Endothelial cell (in vitro differentiated cells): Measurements from ENCODE around the gene ATP6V1A. TPM values are rescaled to one million over a fixed set of nuclear protein-coding genes. Genes with fewer than 3 reads are reported as not detected.

Source experiments
- DNase-seq: peaks from one replicate; pipeline ENCODE4 v3.0.0; 2021; ENCODE audit warnings: low spot score
- H3K27ac Mint-ChIP-seq: one replicate; pipeline ENCODE4 v1.8.0; 2021; ENCODE audit warnings: mixed read lengths, inconsistent platforms; ENCODE audit not compliant: unreplicated experiment
- H3K27me3 Mint-ChIP-seq: one replicate; pipeline ENCODE4 v1.8.0; 2021; ENCODE audit warnings: mild to moderate bottlenecking, moderate library complexity, mixed read lengths, inconsistent platforms; ENCODE audit not compliant: unreplicated experiment
- H3K36me3 Mint-ChIP-seq: one replicate; pipeline ENCODE4 v1.8.0; 2021; ENCODE audit warnings: mild to moderate bottlenecking, low read depth, mixed read lengths, inconsistent platforms; ENCODE audit not compliant: unreplicated experiment
- H3K4me1 Mint-ChIP-seq: one replicate; pipeline ENCODE4 v1.8.0; 2021; ENCODE audit warnings: mild to moderate bottlenecking, mixed read lengths, inconsistent platforms; ENCODE audit not compliant: unreplicated experiment
- H3K4me3 Mint-ChIP-seq: one replicate; pipeline ENCODE4 v1.8.0; 2021; ENCODE audit warnings: mild to moderate bottlenecking, mixed read lengths, inconsistent platforms; ENCODE audit not compliant: unreplicated experiment
- H3K9me3 Mint-ChIP-seq: one replicate; pipeline ENCODE4 v1.8.0; 2021; ENCODE audit warnings: mixed read lengths, inconsistent platforms; ENCODE audit not compliant: unreplicated experiment
- total RNA-seq: library from RNA; stranded (reverse); fragmentation: NEBNext Ultra II Directional; extraction: Animal tissue kit (Norgen Biotek cat#: 25700); gene quantifications from one replicate; pipeline ENCODE4 v1.2.1, GENCODE V29; 2021; ENCODE audit not compliant: unreplicated experiment
- TF ChIP-seq, protein P1 (sequence below): fragments of 200-600 bp; sonication (generic); IDR thresholded peaks from one replicate; pipeline ENCODE4 v1.5.0; 2021; ENCODE audit warnings: antibody characterized with exemption; ENCODE audit not compliant: unreplicated experiment

The ATP6V1A gene
- total RNA-seq, 1 donor from 2014 or later = 71.3 TPM

DNA sequence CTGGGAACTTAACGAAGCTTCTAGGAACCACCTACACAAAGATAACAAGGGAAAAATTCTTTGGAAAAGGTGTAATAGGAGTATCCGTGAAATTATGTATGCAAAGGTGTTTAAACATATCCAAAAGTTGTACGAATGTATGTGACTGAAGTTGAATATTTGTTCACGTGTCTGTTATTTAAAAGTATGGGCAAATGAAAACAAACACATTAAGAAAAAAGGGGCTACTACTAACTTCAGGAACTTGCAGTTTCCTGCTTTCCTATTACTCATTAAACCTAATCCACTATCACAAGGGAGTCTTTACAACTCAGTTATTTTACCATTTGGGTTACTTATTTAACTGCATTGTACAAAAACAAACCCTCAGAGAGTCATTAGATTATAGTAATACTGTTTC, 57.8 kb downstream of the ATP6V1A start:
- peak overlapping the region; percentile 39 for H3K27ac Mint-ChIP-seq
- H3K4me3 Mint-ChIP-seq = no peak overlapping the region
- peaks cover 7% of the 10 kb centered on the region for H3K4me1 Mint-ChIP-seq
- H3K36me3 Mint-ChIP-seq = peaks cover 6% of the 10 kb centered on the region
- DNase-seq = no peak
- H3K9me3 Mint-ChIP-seq = no peaks in the 10 kb centered on the region
- H3K27me3 Mint-ChIP-seq = no peaks in the 10 kb centered on the region
- TF ChIP-seq, protein P1, sequence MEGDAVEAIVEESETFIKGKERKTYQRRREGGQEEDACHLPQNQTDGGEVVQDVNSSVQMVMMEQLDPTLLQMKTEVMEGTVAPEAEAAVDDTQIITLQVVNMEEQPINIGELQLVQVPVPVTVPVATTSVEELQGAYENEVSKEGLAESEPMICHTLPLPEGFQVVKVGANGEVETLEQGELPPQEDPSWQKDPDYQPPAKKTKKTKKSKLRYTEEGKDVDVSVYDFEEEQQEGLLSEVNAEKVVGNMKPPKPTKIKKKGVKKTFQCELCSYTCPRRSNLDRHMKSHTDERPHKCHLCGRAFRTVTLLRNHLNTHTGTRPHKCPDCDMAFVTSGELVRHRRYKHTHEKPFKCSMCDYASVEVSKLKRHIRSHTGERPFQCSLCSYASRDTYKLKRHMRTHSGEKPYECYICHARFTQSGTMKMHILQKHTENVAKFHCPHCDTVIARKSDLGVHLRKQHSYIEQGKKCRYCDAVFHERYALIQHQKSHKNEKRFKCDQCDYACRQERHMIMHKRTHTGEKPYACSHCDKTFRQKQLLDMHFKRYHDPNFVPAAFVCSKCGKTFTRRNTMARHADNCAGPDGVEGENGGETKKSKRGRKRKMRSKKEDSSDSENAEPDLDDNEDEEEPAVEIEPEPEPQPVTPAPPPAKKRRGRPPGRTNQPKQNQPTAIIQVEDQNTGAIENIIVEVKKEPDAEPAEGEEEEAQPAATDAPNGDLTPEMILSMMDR = no peak

DNA sequence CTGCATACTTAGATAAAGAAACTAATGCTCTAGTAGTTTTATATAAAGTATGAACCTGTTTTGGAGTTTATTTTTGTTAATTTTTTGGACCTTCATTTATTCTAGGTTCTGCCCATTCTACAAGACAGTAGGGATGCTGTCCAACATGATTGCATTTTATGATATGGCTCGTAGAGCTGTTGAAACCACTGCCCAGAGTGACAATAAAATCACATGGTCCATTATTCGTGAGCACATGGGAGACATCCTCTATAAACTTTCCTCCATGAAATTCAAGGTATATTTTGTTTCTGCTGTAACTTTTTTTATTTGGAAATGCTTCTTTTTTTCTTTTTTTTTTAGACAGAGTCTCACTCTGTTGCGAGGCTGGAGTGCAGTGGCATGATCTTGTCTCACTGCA, 58.4 kb downstream of the ATP6V1A start:
- H3K36me3 Mint-ChIP-seq = peaks cover 7% of the 10 kb centered on the region
- H3K4me3 Mint-ChIP-seq = no peak overlapping the region
- H3K9me3 Mint-ChIP-seq = no peaks in the 10 kb centered on the region
- no peak overlapping the region for H3K27ac Mint-ChIP-seq
- DNase-seq = no peak
- peaks cover 7% of the 10 kb centered on the region for H3K4me1 Mint-ChIP-seq
- no peaks in the 10 kb centered on the region for H3K27me3 Mint-ChIP-seq
- TF ChIP-seq, protein P1 = no peak

DNA sequence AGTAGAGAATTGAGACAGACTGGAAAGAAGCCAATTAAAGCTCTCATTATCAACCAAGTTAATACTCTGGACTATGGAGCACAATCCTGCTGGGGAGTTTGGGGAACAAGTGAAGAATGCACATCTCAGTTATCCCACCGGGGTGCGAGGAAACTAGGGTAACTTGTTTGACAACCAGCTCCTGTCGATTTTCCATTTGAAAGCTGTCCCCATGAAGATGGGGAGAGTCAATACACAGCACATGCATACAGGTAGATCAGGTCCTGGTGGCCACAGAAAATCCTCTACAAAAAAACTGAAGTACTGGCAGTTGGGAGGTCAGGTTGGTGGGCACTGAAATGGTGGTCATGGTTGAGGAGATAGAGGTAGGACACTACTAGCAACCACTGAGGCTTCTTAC, 66.0 kb downstream of the ATP6V1A start:
- H3K27me3 Mint-ChIP-seq = no peaks in the 10 kb centered on the region
- DNase-seq = no peak
- no peak overlapping the region for H3K4me3 Mint-ChIP-seq
- peaks cover 9% of the 10 kb centered on the region for H3K36me3 Mint-ChIP-seq
- no peaks in the 10 kb centered on the region for H3K9me3 Mint-ChIP-seq
- H3K27ac Mint-ChIP-seq = no peak overlapping the region
- H3K4me1 Mint-ChIP-seq = no peaks in the 10 kb centered on the region
- TF ChIP-seq, protein P1 = no peak

DNA sequence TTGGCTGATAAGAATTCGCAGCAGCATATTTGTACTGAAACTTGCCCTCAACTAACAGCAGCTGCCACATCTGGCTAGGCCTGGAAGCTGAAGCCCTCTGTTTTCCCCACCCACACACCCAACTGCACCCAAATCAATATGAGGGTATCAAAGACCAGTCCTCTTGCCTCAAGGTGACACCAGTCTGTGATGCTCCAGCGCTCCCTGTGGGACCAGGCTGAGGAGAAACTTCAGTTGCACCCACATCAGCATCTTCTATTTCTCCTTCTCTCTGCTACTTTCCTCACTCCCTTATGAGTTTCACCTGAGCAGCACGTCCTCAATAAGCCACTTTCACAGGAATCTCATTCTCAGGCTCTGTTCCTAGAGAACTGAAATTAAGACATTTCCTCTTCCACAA, 73.0 kb downstream of the ATP6V1A start:
- DNase-seq = no peak
- H3K4me1 Mint-ChIP-seq = peaks cover 6% of the 10 kb centered on the region
- no peaks in the 10 kb centered on the region for H3K9me3 Mint-ChIP-seq
- H3K27me3 Mint-ChIP-seq = no peaks in the 10 kb centered on the region
- no peaks in the 10 kb centered on the region for H3K36me3 Mint-ChIP-seq
- no peak overlapping the region for H3K4me3 Mint-ChIP-seq
- H3K27ac Mint-ChIP-seq = no peak overlapping the region
- TF ChIP-seq, protein P1 = no peak

DNA sequence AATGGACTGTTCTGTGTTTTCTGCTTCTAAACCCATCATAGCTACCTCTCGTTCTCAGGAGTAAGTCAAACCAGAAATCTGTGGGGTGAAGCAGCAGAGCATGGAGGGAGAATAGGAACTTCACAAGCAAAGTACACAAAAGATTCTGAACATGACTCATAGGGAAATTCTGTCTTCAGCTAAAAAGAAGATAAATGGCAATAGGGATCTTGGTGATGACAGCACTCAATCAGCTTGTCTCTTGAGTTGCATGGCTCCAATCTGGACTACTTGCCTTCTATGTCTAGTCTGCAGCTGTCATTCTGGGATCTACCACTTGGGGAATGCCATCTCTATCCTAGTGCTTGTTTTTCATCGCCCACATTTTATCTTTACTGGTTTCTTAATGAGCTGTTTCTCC, 78.3 kb downstream of the ATP6V1A start:
- Mint-ChIP-seq H3K4me3 (no peak overlapping the region), H3K4me1 (peaks cover 3% of the 10 kb centered on the region), H3K27ac (no peak overlapping the region), H3K9me3 (no peaks in the 10 kb centered on the region), H3K27me3 (no peaks in the 10 kb centered on the region), H3K36me3 (no peaks in the 10 kb centered on the region)
- no peak for DNase-seq
- TF ChIP-seq, protein P1 = peak; percentile 41
